GM12892 (cell line): ENCODE measurements around the gene SMIM36.

Source experiments
- POLR2A ChIP-seq: IDR thresholded peaks from 2 replicates; pipeline ENCODE4 v1.6.1; 2011; ENCODE audit warnings: low read depth, low read length, control low read depth
- POLR2AphosphoS5 ChIP-seq: IDR thresholded peaks from 2 replicates; pipeline ENCODE4 v1.6.1; 2011; ENCODE audit warnings: low read depth, low read length, control low read depth
- TAF1 ChIP-seq: IDR thresholded peaks from 2 replicates; pipeline ENCODE4 v1.6.1; 2011; ENCODE audit warnings: low read depth, mild to moderate bottlenecking, control low read depth, low read length, borderline replicate concordance

GRCh38 chr17:55420776-55421178, 90.5 kb downstream of the SMIM36 start:
- TF ChIP-seq POLR2A (no peak; the same call in 1 of the 2 replicates), POLR2AphosphoS5 (no peak), TAF1 (no peak)
